ENCODE measurements around the gene CLDN34.

CLDN34 gene

GRCh38 chrX:9942086-9942485 lies 25.1 kb upstream of the CLDN34 start:
- Histone ChIP-seq H3K27me3 (ENCODE audit: insufficient read depth, low read depth, severe bottlenecking) (peaks cover 7% of the 10 kb centered on the region), H3K27ac (no peak overlapping the region), H3K9me3 (ENCODE audit: severe bottlenecking) (no peaks in the 10 kb centered on the region), H3K36me3 (no peaks in the 10 kb centered on the region; the same call in 1 of the 2 replicates), H3K4me3 (ENCODE audit: low read depth, low read length) (no peak overlapping the region)
- DNase-seq: no peak
- TF ChIP-seq, protein P1, sequence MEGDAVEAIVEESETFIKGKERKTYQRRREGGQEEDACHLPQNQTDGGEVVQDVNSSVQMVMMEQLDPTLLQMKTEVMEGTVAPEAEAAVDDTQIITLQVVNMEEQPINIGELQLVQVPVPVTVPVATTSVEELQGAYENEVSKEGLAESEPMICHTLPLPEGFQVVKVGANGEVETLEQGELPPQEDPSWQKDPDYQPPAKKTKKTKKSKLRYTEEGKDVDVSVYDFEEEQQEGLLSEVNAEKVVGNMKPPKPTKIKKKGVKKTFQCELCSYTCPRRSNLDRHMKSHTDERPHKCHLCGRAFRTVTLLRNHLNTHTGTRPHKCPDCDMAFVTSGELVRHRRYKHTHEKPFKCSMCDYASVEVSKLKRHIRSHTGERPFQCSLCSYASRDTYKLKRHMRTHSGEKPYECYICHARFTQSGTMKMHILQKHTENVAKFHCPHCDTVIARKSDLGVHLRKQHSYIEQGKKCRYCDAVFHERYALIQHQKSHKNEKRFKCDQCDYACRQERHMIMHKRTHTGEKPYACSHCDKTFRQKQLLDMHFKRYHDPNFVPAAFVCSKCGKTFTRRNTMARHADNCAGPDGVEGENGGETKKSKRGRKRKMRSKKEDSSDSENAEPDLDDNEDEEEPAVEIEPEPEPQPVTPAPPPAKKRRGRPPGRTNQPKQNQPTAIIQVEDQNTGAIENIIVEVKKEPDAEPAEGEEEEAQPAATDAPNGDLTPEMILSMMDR (IDR thresholded peaks at IDR 0.05; ENCODE audit: low read depth, low read length): no peak

- H3K36me3 ChIP-seq: no peaks in the 10 kb centered on the region; the same call in 1 of the 2 replicates
- peaks cover 7% of the 10 kb centered on the region for H3K27me3 ChIP-seq (ENCODE audit: insufficient read depth, low read depth, severe bottlenecking)
- TF ChIP-seq, protein P1 (IDR thresholded peaks at IDR 0.05; ENCODE audit: low read depth, low read length): no peak
- DNase-seq: no peak
- no peak overlapping the region for H3K4me3 ChIP-seq (ENCODE audit: low read depth, low read length)
- H3K27ac ChIP-seq: no peak overlapping the region
- H3K9me3 ChIP-seq (ENCODE audit: severe bottlenecking): no peaks in the 10 kb centered on the region
These were observed 23.7 kb upstream of the CLDN34 start for GRCh38 chrX:9943420-9943819.

- TF ChIP-seq, protein P1 (IDR thresholded peaks at IDR 0.05; ENCODE audit: low read depth, low read length): no peak
- Histone ChIP-seq H3K9me3 (ENCODE audit: severe bottlenecking) (no peaks in the 10 kb centered on the region), H3K36me3 (no peaks in the 10 kb centered on the region; the same call in 1 of the 2 replicates), H3K27me3 (ENCODE audit: insufficient read depth, low read depth, severe bottlenecking) (peaks cover 17% of the 10 kb centered on the region), H3K4me3 (ENCODE audit: low read depth, low read length) (no peak overlapping the region), H3K27ac (no peak overlapping the region)
- DNase-seq: no peak
These were observed 19.9 kb upstream of the CLDN34 start for GRCh38 chrX:9947131-9947794.

- TF ChIP-seq, protein P1 (IDR thresholded peaks at IDR 0.05; ENCODE audit: low read depth, low read length): no peak
- Histone ChIP-seq H3K9me3 (ENCODE audit: severe bottlenecking) (no peaks in the 10 kb centered on the region), H3K27ac (no peak overlapping the region), H3K36me3 (no peaks in the 10 kb centered on the region; the same call in 1 of the 2 replicates), H3K27me3 (ENCODE audit: insufficient read depth, low read depth, severe bottlenecking) (peaks cover 17% of the 10 kb centered on the region), H3K4me3 (ENCODE audit: low read depth, low read length) (no peak overlapping the region)
- no peak for DNase-seq
These were observed 18.8 kb upstream of the CLDN34 start for GRCh38 chrX:9948406-9948805.

- DNase-seq: no peak
- Histone ChIP-seq H3K4me3 (ENCODE audit: low read depth, low read length) (no peak overlapping the region), H3K36me3 (no peaks in the 10 kb centered on the region), H3K27ac (no peak overlapping the region), H3K9me3 (ENCODE audit: severe bottlenecking) (no peaks in the 10 kb centered on the region), H3K27me3 (ENCODE audit: insufficient read depth, low read depth, severe bottlenecking) (peaks cover 10% of the 10 kb centered on the region)
- TF ChIP-seq, protein P1 (IDR thresholded peaks at IDR 0.05; ENCODE audit: low read depth, low read length): no peak
These were observed 14.9 kb upstream of the CLDN34 start for GRCh38 chrX:9952300-9952699.

- Histone ChIP-seq H3K27ac (no peak overlapping the region), H3K36me3 (no peaks in the 10 kb centered on the region), H3K9me3 (ENCODE audit: severe bottlenecking) (no peaks in the 10 kb centered on the region), H3K27me3 (ENCODE audit: insufficient read depth, low read depth, severe bottlenecking) (peaks cover 10% of the 10 kb centered on the region), H3K4me3 (ENCODE audit: low read depth, low read length) (no peak overlapping the region)
- TF ChIP-seq, protein P1 (IDR thresholded peaks at IDR 0.05; ENCODE audit: low read depth, low read length): no peak
- DNase-seq: no peak
These were observed 13.8 kb upstream of the CLDN34 start for GRCh38 chrX:9953396-9953795.

Measured in WERI-Rb-1 (cell line).